Liver (tissue), 9 donors: Measurements from ENCODE around the gene CAP1. TPM values are rescaled to one million over a fixed set of nuclear protein-coding genes. Genes with fewer than 3 reads are reported as not detected.

ENCODE experiments used
- DNase-seq: peaks from one replicate; pipeline ENCODE4 v3.0.0-alpha.2; 2017; ENCODE audit warnings: low spot score
- H3K27ac ChIP-seq, 2 donors: one replicate each; pipeline ENCODE4 v1.7.0; 2013; ENCODE audit warnings: inconsistent platforms in 2 of 2, low read length in 2 of 2, control low read depth in 1 of 2, low read depth in 1 of 2, mild to moderate bottlenecking in 1 of 2
- H3K27me3 ChIP-seq, 4 donors: one replicate each; pipeline versions ENCODE4 v1.6.1 to v1.7.0; 2013; ENCODE audit warnings: low read length in 3 of 4, inconsistent platforms in 1 of 4, mild to moderate bottlenecking in 1 of 4, moderate library complexity in 1 of 4; ENCODE audit not compliant: control insufficient read depth in 4 of 4, insufficient read depth in 4 of 4
- H3K36me3 ChIP-seq, 4 donors: one replicate each; pipeline versions ENCODE4 v1.6.1 to v1.7.0; 2013; ENCODE audit warnings: low read length in 3 of 4, mild to moderate bottlenecking in 3 of 4, low read depth in 1 of 4, moderate library complexity in 1 of 4; ENCODE audit not compliant: control insufficient read depth in 4 of 4, insufficient read depth in 3 of 4
- H3K4me1 ChIP-seq, 4 donors: one replicate each; pipeline versions ENCODE4 v1.6.1 to v1.7.0; 2013; ENCODE audit warnings: low read length in 3 of 4, mild to moderate bottlenecking in 3 of 4, moderate library complexity in 1 of 4; ENCODE audit not compliant: control insufficient read depth in 4 of 4, insufficient read depth in 4 of 4
- H3K4me3 ChIP-seq, 3 donors: one replicate each; pipeline versions ENCODE4 v1.6.1 to v1.7.0; 2013; ENCODE audit warnings: low read length in 3 of 3, control low read depth in 1 of 3, low read depth in 1 of 3, mild to moderate bottlenecking in 1 of 3
- H3K9ac ChIP-seq, 2 donors: one replicate each; pipeline ENCODE4 v1.7.0; 2013; ENCODE audit warnings: low read length in 2 of 2, mild to moderate bottlenecking in 2 of 2, moderate library complexity in 2 of 2, control low read depth in 1 of 2, low read depth in 1 of 2
- H3K9me3 ChIP-seq, 4 donors: one replicate each; pipeline versions ENCODE4 v1.6.1 to v1.7.0; 2013; ENCODE audit warnings: low read length in 3 of 4; ENCODE audit not compliant: control insufficient read depth in 4 of 4
- EGR1 ChIP-seq, 2 donors: IDR thresholded peaks; 2 replicates each; pipeline ENCODE4 v1.6.1; 2016 to 2018; ENCODE audit warnings: antibody characterized with exemption in 2 of 2, low read depth in 2 of 2
- FOXA1 ChIP-seq: IDR thresholded peaks from 2 replicates; pipeline ENCODE4 v1.6.1; 2016; ENCODE audit warnings: antibody characterized with exemption
- FOXA2 ChIP-seq: IDR thresholded peaks from 2 replicates; pipeline ENCODE4 v1.6.1; 2016; ENCODE audit warnings: antibody characterized with exemption
- GABPA ChIP-seq, 2 donors: IDR thresholded peaks in 1 of 2; conservative IDR thresholded peaks in 1 of 2; 2 replicates each; pipeline ENCODE4 v1.6.1; 2016; ENCODE audit warnings: antibody characterized with exemption in 2 of 2, mild to moderate bottlenecking in 1 of 2, moderate library complexity in 1 of 2
- HNF4A ChIP-seq, 2 donors: conservative IDR thresholded peaks; 2 replicates each; pipeline ENCODE4 v1.6.1; 2016; ENCODE audit warnings: antibody characterized with exemption in 2 of 2, mild to moderate bottlenecking in 2 of 2
- JUND ChIP-seq, 2 donors: IDR thresholded peaks; 2 replicates each; pipeline ENCODE4 v1.6.1; 2016; ENCODE audit warnings: antibody characterized with exemption in 2 of 2
- NR2F2 ChIP-seq: IDR thresholded peaks from 2 replicates; pipeline ENCODE4 v1.6.1; 2016; ENCODE audit warnings: antibody characterized with exemption
- RAD21 ChIP-seq, 2 donors: IDR thresholded peaks; 2 replicates each; pipeline ENCODE4 v1.6.1; 2016; ENCODE audit warnings: antibody characterized with exemption in 2 of 2, mild to moderate bottlenecking in 2 of 2
- RXRA ChIP-seq, 2 donors: IDR thresholded peaks; 2 replicates each; pipeline ENCODE4 v1.6.1; 2017 to 2018; ENCODE audit warnings: antibody characterized with exemption in 2 of 2, mild to moderate bottlenecking in 1 of 2
- SP1 ChIP-seq: IDR thresholded peaks from 2 replicates; pipeline ENCODE4 v1.6.1; 2018; ENCODE audit warnings: antibody characterized with exemption, mild to moderate bottlenecking
- TAF1 ChIP-seq: conservative IDR thresholded peaks from 2 replicates; pipeline ENCODE4 v1.6.1; 2016; ENCODE audit warnings: antibody characterized with exemption, mild to moderate bottlenecking
- YY1 ChIP-seq: IDR thresholded peaks from 2 replicates; pipeline ENCODE4 v1.6.1; 2016; ENCODE audit warnings: antibody characterized with exemption, mild to moderate bottlenecking
- WGBS: extraction: QIAGEN DNeasy Blood & Tissue Kit; methylation state at CpG from one replicate; pipeline ENCODE4 v1.1.7; 2013; 5-methylcytosine and 5-hydroxymethylcytosine counted together
- polyA plus RNA-seq, 2 donors: library from polyadenylated mRNA; stranded (reverse) in 1 of 2; unstranded in 1 of 2; fragments of 200-250 nt in 1 of 2; fragments of >200 nt in 1 of 2; fragmentation: Nextera tagmentation in 1 of 2; extraction: Ambion mirVana in 1 of 2; gene quantifications; one replicate each; pipeline versions ENCODE4 v1.2.1 to v1.2.3, GENCODE V29; 2013 to 2015
- total RNA-seq, 2 donors: library from RNA; depleted of rRNA; stranded (reverse); fragments of >200 nt; gene quantifications; one replicate each; pipeline ENCODE4 v1.2.3, GENCODE V29; 2014
- TF ChIP-seq, protein P1 (sequence below): IDR thresholded peaks from 2 replicates; pipeline ENCODE4 v1.6.1; 2016; ENCODE audit warnings: antibody characterized with exemption
- TF ChIP-seq, protein P2 (sequence below): fragments of 150-350 bp; IDR thresholded peaks from 2 replicates; pipeline ENCODE4 v1.5.1; 2017; ENCODE audit warnings: improper control_type of control experiment, low read depth, low read length; ENCODE audit not compliant: missing input control
- TF ChIP-seq, protein P3 (sequence below): IDR thresholded peaks from 2 replicates; pipeline ENCODE4 v1.6.1; 2016; ENCODE audit warnings: antibody characterized with exemption, mild to moderate bottlenecking
- TF ChIP-seq, protein P4 (sequence below): IDR thresholded peaks from 2 replicates; pipeline ENCODE4 v1.6.1; 2016; ENCODE audit warnings: antibody characterized with exemption
- TF ChIP-seq, protein P5 (sequence below): IDR thresholded peaks from 2 replicates; pipeline ENCODE4 v1.6.1; 2016; ENCODE audit warnings: antibody characterized with exemption
- donor health status: healthy.
- donor health status: healthy.
- donor health status: healthy.
- donor health status: healthy.
- donor health status: healthy.

Gene CAP1
- total and polyA plus RNA-seq, 4 donors: 75.5 to 105 (median 84.6) TPM

DNA sequence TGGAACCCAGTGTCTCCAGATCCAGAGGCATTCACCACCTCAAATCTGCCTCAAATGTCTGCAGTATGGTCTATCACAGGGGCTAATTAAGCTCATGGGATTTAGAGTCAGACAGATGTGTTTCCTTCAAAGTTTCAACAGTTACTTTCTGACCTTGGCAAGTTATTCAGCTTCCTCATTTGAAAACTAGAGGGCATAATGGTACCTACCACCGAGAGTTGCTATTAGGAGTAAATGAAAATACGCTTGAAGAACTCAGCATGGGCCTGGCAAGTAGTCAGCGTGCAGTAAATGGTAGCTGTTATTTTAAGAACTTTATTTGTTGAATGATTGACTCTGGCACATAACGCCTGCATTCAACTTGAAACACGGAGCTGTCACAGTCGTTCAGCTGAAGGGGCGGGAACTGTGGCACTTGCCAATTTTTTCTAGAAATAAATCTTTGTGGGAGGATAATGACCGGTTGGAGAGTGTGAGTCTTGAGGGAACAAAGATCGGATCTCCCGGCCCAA lies 1.2 kb upstream of the CAP1 start:
- no peak for DNase-seq
- H3K4me1 ChIP-seq: peaks cover 3 to 32% (median 24%) of the 10 kb centered on the region in 4 donors
- H3K4me3 ChIP-seq: peak overlapping the region; percentile 65 to 97 (median 71)
- no peaks in the 10 kb centered on the region for H3K9me3 ChIP-seq
- WGBS: 1% methylated on average over 10 of the region's 10 CpGs
- TF ChIP-seq, protein P1, sequence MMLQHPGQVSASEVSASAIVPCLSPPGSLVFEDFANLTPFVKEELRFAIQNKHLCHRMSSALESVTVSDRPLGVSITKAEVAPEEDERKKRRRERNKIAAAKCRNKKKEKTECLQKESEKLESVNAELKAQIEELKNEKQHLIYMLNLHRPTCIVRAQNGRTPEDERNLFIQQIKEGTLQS: no peak
- TF ChIP-seq EGR1 (IDR thresholded peaks at IDR 0.05; ENCODE audit: low read depth in 2 of 2) (no peak), HNF4A (conservative IDR thresholded peaks at IDR 0.05) (peak in 1 of 2 donors; percentile 3), GABPA (IDR thresholded peaks at IDR 0.05 in 1 of 2, conservative IDR thresholded peaks at IDR 0.05 in 1 of 2) (no peak), SP1 (no peak), JUND (IDR thresholded peaks at IDR 0.05) (no peak), TAF1 (peak; percentile 27), FOXA1 (no peak), YY1 (no peak), NR2F2 (no peak), RXRA (IDR thresholded peaks at IDR 0.05) (no peak)
- TF ChIP-seq, protein P2, sequence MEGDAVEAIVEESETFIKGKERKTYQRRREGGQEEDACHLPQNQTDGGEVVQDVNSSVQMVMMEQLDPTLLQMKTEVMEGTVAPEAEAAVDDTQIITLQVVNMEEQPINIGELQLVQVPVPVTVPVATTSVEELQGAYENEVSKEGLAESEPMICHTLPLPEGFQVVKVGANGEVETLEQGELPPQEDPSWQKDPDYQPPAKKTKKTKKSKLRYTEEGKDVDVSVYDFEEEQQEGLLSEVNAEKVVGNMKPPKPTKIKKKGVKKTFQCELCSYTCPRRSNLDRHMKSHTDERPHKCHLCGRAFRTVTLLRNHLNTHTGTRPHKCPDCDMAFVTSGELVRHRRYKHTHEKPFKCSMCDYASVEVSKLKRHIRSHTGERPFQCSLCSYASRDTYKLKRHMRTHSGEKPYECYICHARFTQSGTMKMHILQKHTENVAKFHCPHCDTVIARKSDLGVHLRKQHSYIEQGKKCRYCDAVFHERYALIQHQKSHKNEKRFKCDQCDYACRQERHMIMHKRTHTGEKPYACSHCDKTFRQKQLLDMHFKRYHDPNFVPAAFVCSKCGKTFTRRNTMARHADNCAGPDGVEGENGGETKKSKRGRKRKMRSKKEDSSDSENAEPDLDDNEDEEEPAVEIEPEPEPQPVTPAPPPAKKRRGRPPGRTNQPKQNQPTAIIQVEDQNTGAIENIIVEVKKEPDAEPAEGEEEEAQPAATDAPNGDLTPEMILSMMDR: no peak
- TF ChIP-seq, protein P3, sequence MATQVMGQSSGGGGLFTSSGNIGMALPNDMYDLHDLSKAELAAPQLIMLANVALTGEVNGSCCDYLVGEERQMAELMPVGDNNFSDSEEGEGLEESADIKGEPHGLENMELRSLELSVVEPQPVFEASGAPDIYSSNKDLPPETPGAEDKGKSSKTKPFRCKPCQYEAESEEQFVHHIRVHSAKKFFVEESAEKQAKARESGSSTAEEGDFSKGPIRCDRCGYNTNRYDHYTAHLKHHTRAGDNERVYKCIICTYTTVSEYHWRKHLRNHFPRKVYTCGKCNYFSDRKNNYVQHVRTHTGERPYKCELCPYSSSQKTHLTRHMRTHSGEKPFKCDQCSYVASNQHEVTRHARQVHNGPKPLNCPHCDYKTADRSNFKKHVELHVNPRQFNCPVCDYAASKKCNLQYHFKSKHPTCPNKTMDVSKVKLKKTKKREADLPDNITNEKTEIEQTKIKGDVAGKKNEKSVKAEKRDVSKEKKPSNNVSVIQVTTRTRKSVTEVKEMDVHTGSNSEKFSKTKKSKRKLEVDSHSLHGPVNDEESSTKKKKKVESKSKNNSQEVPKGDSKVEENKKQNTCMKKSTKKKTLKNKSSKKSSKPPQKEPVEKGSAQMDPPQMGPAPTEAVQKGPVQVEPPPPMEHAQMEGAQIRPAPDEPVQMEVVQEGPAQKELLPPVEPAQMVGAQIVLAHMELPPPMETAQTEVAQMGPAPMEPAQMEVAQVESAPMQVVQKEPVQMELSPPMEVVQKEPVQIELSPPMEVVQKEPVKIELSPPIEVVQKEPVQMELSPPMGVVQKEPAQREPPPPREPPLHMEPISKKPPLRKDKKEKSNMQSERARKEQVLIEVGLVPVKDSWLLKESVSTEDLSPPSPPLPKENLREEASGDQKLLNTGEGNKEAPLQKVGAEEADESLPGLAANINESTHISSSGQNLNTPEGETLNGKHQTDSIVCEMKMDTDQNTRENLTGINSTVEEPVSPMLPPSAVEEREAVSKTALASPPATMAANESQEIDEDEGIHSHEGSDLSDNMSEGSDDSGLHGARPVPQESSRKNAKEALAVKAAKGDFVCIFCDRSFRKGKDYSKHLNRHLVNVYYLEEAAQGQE: no peak
- no peaks in the 10 kb centered on the region for H3K27me3 ChIP-seq
- H3K36me3 ChIP-seq: peaks cover 0 to 2% (median 0%) of the 10 kb centered on the region in 4 donors
- H3K27ac ChIP-seq: peak overlapping the region; percentile 91 to 99
- peak overlapping the region; percentile 62 to 96 for H3K9ac ChIP-seq

DNA sequence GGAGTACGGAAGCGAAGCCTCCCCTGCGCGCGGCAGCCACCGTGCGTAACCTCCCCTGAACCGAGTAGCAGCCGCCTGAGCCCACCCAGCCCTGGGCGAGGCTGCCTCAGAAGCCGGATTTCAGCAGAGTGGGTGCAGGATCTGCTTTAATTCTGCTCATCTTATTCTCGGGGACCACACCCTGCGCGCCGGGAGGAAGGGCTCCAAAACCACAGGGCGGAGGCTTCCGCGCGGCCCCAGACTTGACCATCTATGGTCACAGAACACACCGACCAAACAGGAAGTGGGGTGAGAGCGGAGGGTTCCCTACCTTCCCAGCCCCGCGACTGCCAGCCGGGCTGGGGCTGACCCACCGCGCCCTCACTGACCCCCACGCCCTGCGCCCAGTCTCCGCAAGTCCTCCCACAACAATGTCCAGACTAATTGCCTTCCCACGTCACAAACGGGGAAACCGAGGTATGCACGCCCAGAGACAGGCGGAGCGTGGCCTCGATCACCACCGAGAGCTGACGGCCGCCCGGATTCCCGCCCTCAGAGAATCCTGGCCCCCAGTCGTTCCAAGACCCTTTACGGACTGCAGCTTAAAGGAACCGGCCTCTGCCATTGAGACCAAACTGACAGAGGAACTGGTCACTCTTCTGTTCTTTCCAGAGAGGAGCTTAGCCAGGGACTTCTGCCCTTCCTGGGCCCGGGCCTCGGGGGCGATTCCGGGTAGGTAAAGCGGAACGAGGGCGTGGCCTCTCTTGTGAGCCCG lies 595 bp upstream of the CAP1 start:
- Histone ChIP-seq H3K27me3 (no peaks in the 10 kb centered on the region), H3K9me3 (no peaks in the 10 kb centered on the region), H3K4me1 (peaks cover 3 to 32% (median 24%) of the 10 kb centered on the region in 4 donors), H3K4me3 (peak overlapping the region; percentile 65 to 97 (median 71)), H3K27ac (peak overlapping the region; percentile 91 to 99), H3K36me3 (peaks cover 0 to 2% (median 0%) of the 10 kb centered on the region in 4 donors), H3K9ac (peak overlapping the region; percentile 83 to 96)
- TF ChIP-seq HNF4A (conservative IDR thresholded peaks at IDR 0.05) (peak in 1 of 2 donors; percentile 38), RAD21 (IDR thresholded peaks at IDR 0.05) (no peak), SP1 (no peak), NR2F2 (peak; percentile 56), EGR1 (IDR thresholded peaks at IDR 0.05; ENCODE audit: low read depth in 2 of 2) (no peak), JUND (IDR thresholded peaks at IDR 0.05) (no peak), GABPA (IDR thresholded peaks at IDR 0.05 in 1 of 2, conservative IDR thresholded peaks at IDR 0.05 in 1 of 2) (no peak), FOXA2 (no peak), TAF1 (peak; percentile 85)
- TF ChIP-seq, protein P4, sequence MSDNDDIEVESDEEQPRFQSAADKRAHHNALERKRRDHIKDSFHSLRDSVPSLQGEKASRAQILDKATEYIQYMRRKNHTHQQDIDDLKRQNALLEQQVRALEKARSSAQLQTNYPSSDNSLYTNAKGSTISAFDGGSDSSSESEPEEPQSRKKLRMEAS: no peak
- TF ChIP-seq, protein P5, sequence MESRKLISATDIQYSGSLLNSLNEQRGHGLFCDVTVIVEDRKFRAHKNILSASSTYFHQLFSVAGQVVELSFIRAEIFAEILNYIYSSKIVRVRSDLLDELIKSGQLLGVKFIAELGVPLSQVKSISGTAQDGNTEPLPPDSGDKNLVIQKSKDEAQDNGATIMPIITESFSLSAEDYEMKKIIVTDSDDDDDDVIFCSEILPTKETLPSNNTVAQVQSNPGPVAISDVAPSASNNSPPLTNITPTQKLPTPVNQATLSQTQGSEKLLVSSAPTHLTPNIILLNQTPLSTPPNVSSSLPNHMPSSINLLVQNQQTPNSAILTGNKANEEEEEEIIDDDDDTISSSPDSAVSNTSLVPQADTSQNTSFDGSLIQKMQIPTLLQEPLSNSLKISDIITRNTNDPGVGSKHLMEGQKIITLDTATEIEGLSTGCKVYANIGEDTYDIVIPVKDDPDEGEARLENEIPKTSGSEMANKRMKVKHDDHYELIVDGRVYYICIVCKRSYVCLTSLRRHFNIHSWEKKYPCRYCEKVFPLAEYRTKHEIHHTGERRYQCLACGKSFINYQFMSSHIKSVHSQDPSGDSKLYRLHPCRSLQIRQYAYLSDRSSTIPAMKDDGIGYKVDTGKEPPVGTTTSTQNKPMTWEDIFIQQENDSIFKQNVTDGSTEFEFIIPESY: no peak
- TF ChIP-seq, protein P3: peak; percentile 92
- under 1% methylated on average over 52 of the region's 52 CpGs for WGBS
- peak; percentile 77 for DNase-seq
